Ovary (tissue), 9 donors: ENCODE results near the gene NCBP2. TPM values are rescaled to one million over a fixed set of nuclear protein-coding genes. Genes with fewer than 3 reads are reported as not detected.

ENCODE experiments used
- DNase-seq, 5 donors: peaks; one replicate each; pipeline ENCODE4 v3.0.0-alpha.2; 2019 to 2020
- H3K27ac ChIP-seq, 2 donors: fragments of 200-600 bp; one replicate each; pipeline versions ENCODE4 v1.5.1 to v1.8.0; 2019 to 2022
- H3K27me3 ChIP-seq: fragments of 200-600 bp; one replicate; pipeline ENCODE4 v1.8.0; 2022
- H3K36me3 ChIP-seq: fragments of 200-600 bp; sonication (generic); one replicate; pipeline ENCODE4 v1.5.1; 2019
- H3K4me1 ChIP-seq: one replicate; pipeline ENCODE4 v1.8.1; 2013; ENCODE audit warnings: mild to moderate bottlenecking, moderate library complexity; ENCODE audit not compliant: insufficient read depth
- H3K4me3 ChIP-seq: fragments of 200-600 bp; sonication (generic); one replicate; pipeline ENCODE4 v1.5.1; 2017
- H3K9me3 ChIP-seq, 2 donors: fragments of 200-600 bp in 1 of 2; sonication (generic) in 1 of 2; one replicate each; pipeline versions ENCODE4 v1.5.1 to v1.8.1; 2013 to 2019; ENCODE audit warnings: mild to moderate bottlenecking in 1 of 2, moderate library complexity in 1 of 2
- CTCF ChIP-seq, 3 donors: fragments of 450-650 bp in 2 of 3; fragments of 200-600 bp in 1 of 3; IDR thresholded peaks; one replicate each; pipeline versions ENCODE4 v1.5.1 to v1.8.0; 2016 to 2022; ENCODE audit warnings: antibody characterized with exemption in 3 of 3, mild to moderate bottlenecking in 1 of 3
- EP300 ChIP-seq: sonication (generic); formaldehyde crosslinking; IDR thresholded peaks from one replicate; pipeline ENCODE4 v1.6.1; 2017; ENCODE audit warnings: antibody characterized with exemption
- POLR2A ChIP-seq: fragments of 450-650 bp; IDR thresholded peaks from one replicate; pipeline ENCODE4 v1.6.1; 2017; ENCODE audit warnings: antibody characterized with exemption, mild to moderate bottlenecking, moderate library complexity
- WGBS, 3 donors: extraction: QIAGEN DNeasy Blood & Tissue Kit in 1 of 3; methylation state at CpG; one replicate each; pipeline versions ENCODE4 v1.1.5 to v1.1.7; 2013 to 2017; 5-methylcytosine and 5-hydroxymethylcytosine counted together
- intact Hi-C, 4 donors: fragments of 100-400 bp; cut with DNase I; formaldehyde crosslinking; loops; one replicate each; pipeline versions ENCODE4 v1.11.0 to v1.15.1; 2022 to 2023
- polyA plus RNA-seq, 2 donors: library from polyadenylated mRNA; stranded (reverse); fragments of 200-250 nt in 1 of 2; fragments of 350-450 nt in 1 of 2; fragmentation: Illumina TruSeq in 1 of 2; extraction: RNeasy Lipid Tissue Mini Kit (QIAGEN cat#74804) in 1 of 2; gene quantifications; one replicate each; pipeline ENCODE4 v1.2.3, GENCODE V29; 2013 to 2014
- total RNA-seq, 7 donors: library from RNA; depleted of rRNA in 2 of 7; stranded (reverse); fragments of >200 nt in 2 of 7; fragmentation: NEBNext Ultra II Directional in 3 of 7; extraction: Animal tissue kit (Norgen Biotek cat#: 25700) in 3 of 7; gene quantifications; one replicate each; pipeline versions ENCODE4 v1.1.0 to v1.2.4, GENCODE V29; 2016 to 2023
- donor health status: DM: no; HTN: no; CAD: no; lungs with moderate emphysema.
- donor health status: DM: no; HTN: no; CAD: no.
- donor health status: Bipolar disorder and iron deficiency.
- donor health status: DM: yes; HTN: yes; CAD: no.
- donor health status: DM: no; HTN: no; CAD: no.
- donor health status: DM: yes; HTN: yes; CAD: no.

NCBP2 gene
- total and polyA plus RNA-seq, 9 donors = 17.4 to 64.7 (median 45.8) TPM

- H3K27me3 ChIP-seq = no peaks in the 10 kb centered on the region
- H3K27ac ChIP-seq = no peak overlapping the region
- DNase-seq = no peak
- no peak for TF ChIP-seq EP300
- no peak for TF ChIP-seq CTCF (IDR thresholded peaks at IDR 0.05)
- TF ChIP-seq POLR2A = no peak
- H3K9me3 ChIP-seq = no peaks in the 10 kb centered on the region
- H3K36me3 ChIP-seq = no peaks in the 10 kb centered on the region
- intact Hi-C loops = no loop called here
- H3K4me1 ChIP-seq = no peaks in the 10 kb centered on the region
- 84 to 86% (median 85%) methylated on average over 3 of the region's 3 CpGs for WGBS, 3 donors
- H3K4me3 ChIP-seq = no peak overlapping the region
These were observed 9.0 kb upstream of the NCBP2 start for GRCh38 chr3:196951371-196951770.

- 77 to 91% (median 85%) methylated on average over 6 of the region's 6 CpGs for WGBS, 3 donors
- intact Hi-C loops = no loop called here
- H3K4me3 ChIP-seq = no peak overlapping the region
- no peaks in the 10 kb centered on the region for H3K27me3 ChIP-seq
- H3K27ac ChIP-seq = no peak overlapping the region
- TF ChIP-seq EP300 (no peak), POLR2A (no peak), CTCF (IDR thresholded peaks at IDR 0.05) (no peak)
- H3K4me1 ChIP-seq = no peaks in the 10 kb centered on the region
- no peaks in the 10 kb centered on the region for H3K9me3 ChIP-seq
- no peak for DNase-seq
- no peaks in the 10 kb centered on the region for H3K36me3 ChIP-seq
These were observed 7.4 kb upstream of the NCBP2 start for GRCh38 chr3:196949750-196950149.

- Histone ChIP-seq H3K27me3 (no peaks in the 10 kb centered on the region), H3K4me3 (no peak overlapping the region), H3K4me1 (no peaks in the 10 kb centered on the region), H3K27ac (no peak overlapping the region), H3K9me3 (no peaks in the 10 kb centered on the region), H3K36me3 (no peaks in the 10 kb centered on the region)
- WGBS, 3 donors = 35 to 66% (median 43%) methylated on average over 6 of the region's 6 CpGs
- intact Hi-C loops = no loop called here
- no peak for TF ChIP-seq EP300
- TF ChIP-seq CTCF (IDR thresholded peaks at IDR 0.05) = no peak
- TF ChIP-seq POLR2A = no peak
- no peak for DNase-seq
These were observed 6.9 kb upstream of the NCBP2 start for GRCh38 chr3:196949285-196949619.

GRCh38 chr3:196948442-196949284 lies 6.3 kb upstream of the NCBP2 start:
- no peak overlapping the region for H3K27ac ChIP-seq
- 25 to 38% (median 35%) methylated on average over 20 to 22 of the region's 22 CpGs for WGBS, 3 donors
- H3K4me1 ChIP-seq = no peaks in the 10 kb centered on the region
- H3K27me3 ChIP-seq = no peaks in the 10 kb centered on the region
- intact Hi-C loops = no loop called here
- no peaks in the 10 kb centered on the region for H3K9me3 ChIP-seq
- no peak for TF ChIP-seq POLR2A
- no peak for TF ChIP-seq EP300
- TF ChIP-seq CTCF (IDR thresholded peaks at IDR 0.05) = no peak
- H3K36me3 ChIP-seq = no peaks in the 10 kb centered on the region
- DNase-seq = no peak
- no peak overlapping the region for H3K4me3 ChIP-seq
